Trophoblast cell (in vitro differentiated cells and primary cell): ENCODE measurements around the gene HNRNPH1.
"Not testable (repeated sequence)": the region's sequence is repeated elsewhere in the genome, so short reads cannot be mapped to it uniquely, and the experiment has no call there.

ENCODE experiments used
- DNase-seq, 2 donors: peaks; one replicate each; pipeline ENCODE4 v3.0.0-alpha.2; 2016
- H2AFZ ChIP-seq: 2 replicates; pipeline ENCODE4 v1.6.1; 2013; ENCODE audit warnings: low read length, moderate library complexity, mild to moderate bottlenecking; ENCODE audit not compliant: insufficient read depth, poor library complexity
- H2AK5ac ChIP-seq: 2 replicates; pipeline ENCODE4 v1.6.1; 2013; ENCODE audit warnings: mild to moderate bottlenecking, low read length
- H2BK120ac ChIP-seq: 2 replicates; pipeline ENCODE4 v1.6.1; 2013; ENCODE audit warnings: low read length, mild to moderate bottlenecking, moderate library complexity; ENCODE audit not compliant: insufficient read depth, poor library complexity
- H2BK12ac ChIP-seq: 2 replicates; pipeline ENCODE4 v1.6.1; 2013; ENCODE audit warnings: mild to moderate bottlenecking, low read length, moderate library complexity
- H2BK5ac ChIP-seq: 2 replicates; pipeline ENCODE4 v1.6.1; 2013; ENCODE audit warnings: low read length, low read depth, moderate library complexity, mild to moderate bottlenecking; ENCODE audit not compliant: poor library complexity
- H3K14ac ChIP-seq: 2 replicates; pipeline ENCODE4 v1.6.1; 2013; ENCODE audit warnings: mild to moderate bottlenecking, low read length
- H3K18ac ChIP-seq: 2 replicates; pipeline ENCODE4 v1.6.1; 2013; ENCODE audit warnings: mild to moderate bottlenecking, low read length
- H3K23ac ChIP-seq: 2 replicates; pipeline ENCODE4 v1.6.1; 2013; ENCODE audit warnings: low read length
- H3K27ac ChIP-seq: 2 replicates; pipeline ENCODE4 v1.5.1; 2013; ENCODE audit warnings: low read depth, mild to moderate bottlenecking, inconsistent platforms, low read length, moderate library complexity
- H3K27me3 ChIP-seq: 2 replicates; pipeline ENCODE4 v1.6.1; 2013; ENCODE audit warnings: inconsistent platforms, mild to moderate bottlenecking, low read length, moderate library complexity; ENCODE audit not compliant: insufficient read depth
- H3K36me3 ChIP-seq, 2 experiments: 1 replicate in 1 of 2; 2 replicates in 1 of 2; pipeline ENCODE4 v1.6.1; 2013; ENCODE audit warnings: low read length in 2 of 2, mild to moderate bottlenecking in 2 of 2, moderate library complexity in 1 of 2; ENCODE audit not compliant: insufficient read depth in 2 of 2, control insufficient read depth in 1 of 2
- H3K4ac ChIP-seq: 2 replicates; pipeline ENCODE4 v1.6.1; 2013; ENCODE audit warnings: low read depth, mild to moderate bottlenecking, low read length, moderate library complexity
- H3K4me1 ChIP-seq, 2 experiments: 1 replicate in 1 of 2; 2 replicates in 1 of 2; pipeline ENCODE4 v1.6.1; 2013; ENCODE audit warnings: low read length in 2 of 2, mild to moderate bottlenecking in 2 of 2, moderate library complexity in 1 of 2; ENCODE audit not compliant: insufficient read depth in 2 of 2, control insufficient read depth in 1 of 2
- H3K4me2 ChIP-seq: 2 replicates; pipeline ENCODE4 v1.6.1; 2013; ENCODE audit warnings: inconsistent platforms, mild to moderate bottlenecking, low read length, moderate library complexity
- H3K4me3 ChIP-seq: 2 replicates; pipeline ENCODE4 v1.5.1; 2013; ENCODE audit warnings: mild to moderate bottlenecking, low read depth, low read length, inconsistent platforms
- H3K79me1 ChIP-seq: one replicate; pipeline ENCODE4 v1.6.1; 2013; ENCODE audit warnings: low read length
- H3K79me2 ChIP-seq: 2 replicates; pipeline ENCODE4 v1.6.1; 2013; ENCODE audit warnings: low read length, mild to moderate bottlenecking; ENCODE audit not compliant: control insufficient read depth, insufficient read depth, poor library complexity
- H3K9ac ChIP-seq: 2 replicates; pipeline ENCODE4 v1.6.1; 2013; ENCODE audit warnings: mild to moderate bottlenecking, low read length
- H3K9me3 ChIP-seq: 2 replicates; pipeline ENCODE4 v1.6.1; 2013; ENCODE audit warnings: low read depth, mild to moderate bottlenecking, control low read depth, inconsistent platforms, low read length; ENCODE audit not compliant: insufficient read depth
- H4K12ac ChIP-seq: 2 replicates; pipeline ENCODE4 v1.6.1; 2013; ENCODE audit warnings: low read depth, mild to moderate bottlenecking, low read length, moderate library complexity
- H4K8ac ChIP-seq: 2 replicates; pipeline ENCODE4 v1.6.1; 2013; ENCODE audit warnings: low read depth, mild to moderate bottlenecking, low read length, moderate library complexity
- H4K91ac ChIP-seq: one replicate; pipeline ENCODE4 v1.6.1; 2013; ENCODE audit warnings: low read depth, mild to moderate bottlenecking, low read length, moderate library complexity
- WGBS: extraction: QIAGEN DNeasy Blood & Tissue Kit; methylation state at CpG from one replicate; pipeline ENCODE4 v1.1.7; 2013; ENCODE audit warnings: missing lambda C conversion rate; ENCODE audit not compliant: insufficient read length, insufficient coverage; ENCODE audit errors: extremely low coverage; 5-methylcytosine and 5-hydroxymethylcytosine counted together

The HNRNPH1 gene

DNA sequence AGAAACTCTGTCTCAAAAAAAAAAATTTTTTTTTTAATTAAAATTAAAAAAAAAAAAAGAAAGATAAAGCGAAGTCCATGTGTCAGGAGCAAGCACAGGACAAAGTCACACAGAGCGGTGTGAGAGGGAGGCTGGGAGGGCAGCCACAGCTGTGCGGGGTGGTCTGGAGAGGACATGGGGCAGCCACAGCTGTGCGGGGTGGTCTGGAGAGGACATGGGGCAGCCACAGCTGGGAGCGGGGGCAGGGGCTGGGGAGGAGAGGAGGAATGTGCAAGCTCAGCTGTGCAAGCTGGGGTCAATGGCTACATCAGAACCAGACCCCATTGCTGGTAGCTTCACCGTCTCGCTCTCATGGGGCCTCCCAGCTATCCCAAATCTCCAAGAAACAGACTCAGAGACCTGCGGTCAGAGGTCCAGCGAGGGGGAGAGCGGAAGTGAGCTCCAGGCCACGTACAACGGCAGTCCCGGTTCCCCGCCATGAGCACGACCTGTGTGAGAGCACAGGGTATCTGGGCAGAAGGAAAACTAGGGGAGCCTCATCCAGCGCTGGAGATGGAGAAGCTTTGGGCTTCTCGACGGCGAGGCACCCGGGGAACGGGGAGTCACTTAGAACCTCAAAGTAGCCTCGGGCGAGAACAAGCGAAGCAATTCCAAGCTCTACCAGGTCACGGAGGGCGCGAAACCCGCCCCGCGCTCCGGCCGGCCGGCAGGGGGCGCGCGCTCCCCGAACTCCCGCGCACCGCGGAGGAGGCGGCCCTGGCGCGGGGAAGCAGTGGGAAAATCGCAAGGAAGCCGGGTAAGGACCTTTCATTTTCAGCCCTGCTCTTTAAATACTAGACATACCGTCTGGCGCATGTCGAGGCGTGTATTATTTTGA lies 34.1 kb upstream of the HNRNPH1 start:
- H3K4me1 ChIP-seq, H2AFZ ChIP-seq, H2BK120ac ChIP-seq, DNase-seq, H2BK5ac ChIP-seq, H3K9ac ChIP-seq, H3K18ac ChIP-seq, H3K23ac ChIP-seq, H3K4ac ChIP-seq, H3K27ac ChIP-seq, H3K79me2 ChIP-seq, H3K9me3 ChIP-seq, H4K12ac ChIP-seq, H3K14ac ChIP-seq, H3K79me1 ChIP-seq, H4K91ac ChIP-seq, H2AK5ac ChIP-seq, H3K27me3 ChIP-seq, H2BK12ac ChIP-seq, H3K36me3 ChIP-seq, H3K4me3 ChIP-seq, H4K8ac ChIP-seq: not testable (repeated sequence)
- peak overlapping the region; percentile 50 for H3K4me2 ChIP-seq
- no CpG with 5 or more reads among the region's 50 CpGs for WGBS

DNA sequence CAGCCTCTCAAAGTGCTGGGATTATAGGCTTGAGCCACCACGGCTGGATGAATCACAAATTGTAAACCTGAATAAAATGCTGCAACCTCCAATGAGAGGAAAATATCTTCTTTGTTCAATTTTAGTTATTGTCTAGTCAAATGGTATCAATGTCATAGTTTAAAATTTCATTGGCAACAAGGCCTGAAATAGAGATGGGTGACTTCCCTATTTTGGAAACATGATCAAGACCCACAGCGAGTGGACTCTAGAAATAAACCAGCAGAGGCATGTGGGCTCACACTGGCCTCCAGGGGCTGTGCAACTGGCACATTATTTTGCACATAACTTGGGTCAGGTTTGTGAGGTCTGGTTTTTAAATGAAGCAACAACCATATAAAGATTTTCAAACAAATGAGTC lies 29.7 kb upstream of the HNRNPH1 start:
- not testable (repeated sequence) for H3K79me2 ChIP-seq, H3K27me3 ChIP-seq, H3K14ac ChIP-seq, H2BK120ac ChIP-seq, H4K91ac ChIP-seq, H3K23ac ChIP-seq, H3K79me1 ChIP-seq, H2AFZ ChIP-seq, H3K27ac ChIP-seq, H3K4me1 ChIP-seq, H4K8ac ChIP-seq, H3K4me3 ChIP-seq, H2BK12ac ChIP-seq, H4K12ac ChIP-seq, H3K36me3 ChIP-seq, H3K9me3 ChIP-seq, H3K4me2 ChIP-seq, H3K4ac ChIP-seq, DNase-seq, H3K18ac ChIP-seq, H2BK5ac ChIP-seq, H2AK5ac ChIP-seq, H3K9ac ChIP-seq
- WGBS, result no CpG with 5 or more reads among the region's 2 CpGs

DNA sequence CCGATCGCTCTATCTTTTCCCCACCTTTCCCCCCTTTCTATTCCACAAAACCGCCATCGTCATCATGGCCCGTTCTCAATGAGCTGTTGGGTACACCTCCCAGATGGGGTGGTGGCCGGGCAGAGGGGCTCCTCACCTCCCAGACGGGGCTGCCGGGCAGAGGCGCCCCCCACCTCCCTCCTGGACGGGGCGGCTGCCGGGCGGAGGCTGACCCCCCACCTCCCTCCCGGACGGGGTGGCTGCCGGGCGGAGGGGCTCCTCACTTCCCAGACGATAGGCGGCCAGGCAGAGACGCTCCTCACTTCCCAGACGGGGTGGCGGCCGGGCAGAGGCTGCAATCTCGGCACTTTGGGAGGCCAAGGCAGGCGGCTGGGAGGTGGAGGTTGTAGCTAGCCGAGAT lies 26.8 kb upstream of the HNRNPH1 start:
- not testable (repeated sequence) for H3K79me2 ChIP-seq, H2BK12ac ChIP-seq, H2BK120ac ChIP-seq, H3K18ac ChIP-seq, DNase-seq, H3K79me1 ChIP-seq, H3K4me2 ChIP-seq, H4K8ac ChIP-seq, H3K27me3 ChIP-seq, H3K36me3 ChIP-seq, H4K91ac ChIP-seq, H3K23ac ChIP-seq, H2BK5ac ChIP-seq, H2AK5ac ChIP-seq, H3K4me1 ChIP-seq, H3K14ac ChIP-seq, H3K4ac ChIP-seq, H4K12ac ChIP-seq, H3K9me3 ChIP-seq, H3K27ac ChIP-seq, H3K4me3 ChIP-seq, H2AFZ ChIP-seq, H3K9ac ChIP-seq
- no CpG with 5 or more reads among the region's 26 CpGs for WGBS

DNA sequence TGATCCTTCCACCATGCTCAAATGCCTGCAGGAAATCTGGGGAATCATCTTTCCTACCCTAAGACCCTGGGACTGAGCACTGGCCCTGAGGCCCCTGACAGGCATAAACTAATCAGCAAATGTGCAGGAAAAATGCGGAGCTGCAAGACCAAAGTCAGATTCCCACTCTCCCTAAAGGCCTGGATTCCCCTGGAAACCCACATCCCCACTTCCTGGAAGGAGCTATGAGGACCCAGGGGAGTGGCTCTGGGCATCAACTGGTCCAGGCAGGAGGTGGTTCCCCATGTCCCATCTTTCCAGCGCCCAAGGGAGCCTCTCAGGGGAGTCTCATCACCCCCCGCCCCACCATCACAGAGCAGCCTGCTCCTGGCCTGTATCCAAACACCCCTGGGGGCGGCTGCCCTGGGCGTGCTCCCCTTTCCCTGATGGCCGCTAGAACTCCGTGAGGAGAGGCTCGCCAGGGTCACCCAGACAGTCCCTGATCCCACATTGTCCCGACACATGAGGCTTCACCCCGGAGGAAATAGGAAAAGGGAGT lies 25.8 kb upstream of the HNRNPH1 start:
- H2BK120ac ChIP-seq, H3K4me3 ChIP-seq, H3K27ac ChIP-seq, H3K79me1 ChIP-seq, H3K14ac ChIP-seq, H3K4ac ChIP-seq, H3K4me1 ChIP-seq, H2BK5ac ChIP-seq, H4K8ac ChIP-seq, H2BK12ac ChIP-seq, H3K79me2 ChIP-seq, H4K12ac ChIP-seq, H3K9ac ChIP-seq, H3K36me3 ChIP-seq, H3K9me3 ChIP-seq, H2AFZ ChIP-seq, H3K4me2 ChIP-seq, H2AK5ac ChIP-seq, H3K27me3 ChIP-seq, H4K91ac ChIP-seq, H3K18ac ChIP-seq, H3K23ac ChIP-seq, DNase-seq: not testable (repeated sequence)
- no CpG with 5 or more reads among the region's 10 CpGs for WGBS
